ENCODE data around the gene REN. TPM values are rescaled to one million over a fixed set of nuclear protein-coding genes. Genes with fewer than 3 reads are reported as not detected.
A peak's percentile ranks its signal among the peaks of the same experiment; 100 is the strongest.

Gene REN
- total RNA-seq, 1 donor from 2014 or later = not detected

GRCh38 chr1:204199579-204199978 lies 33.4 kb upstream of the REN start:
- Histone ChIP-seq H2AFZ (ENCODE audit: low read depth, low read length) (no peak overlapping the region), H3K36me3 (ENCODE audit: insufficient read depth, low read length) (no peaks in the 10 kb centered on the region), H4K20me1 (ENCODE audit: insufficient read depth, low read length) (no peaks in the 10 kb centered on the region), H3K4me1 (ENCODE audit: insufficient read depth, low read length) (peaks cover 39% of the 10 kb centered on the region), H3K79me2 (ENCODE audit: insufficient read depth, low read length) (no peaks in the 10 kb centered on the region), H3K9me3 (ENCODE audit: insufficient read depth, low read depth, low read length) (no peaks in the 10 kb centered on the region), H3K9ac (ENCODE audit: low read length) (peak overlapping the region; percentile 43), H3K27ac (ENCODE audit: low read depth, low read length) (peak overlapping the region; percentile 77), H3K4me2 (ENCODE audit: low read length) (no peak overlapping the region), H3K4me3 (ENCODE audit: insufficient read depth, low read depth, low read length) (no peak overlapping the region), H3K27me3 (ENCODE audit: insufficient read depth, low read length) (peaks cover 3% of the 10 kb centered on the region)
- no peak for FAIRE-seq
- Mint-ChIP-seq H3K4me1 (ENCODE audit: low read depth, unreplicated experiment) (peaks cover 35% of the 10 kb centered on the region), H3K27ac (ENCODE audit: unreplicated experiment) (peak overlapping the region; percentile 66), H3K27me3 (ENCODE audit: low read depth, unreplicated experiment) (peaks cover 2% of the 10 kb centered on the region), H3K4me3 (ENCODE audit: unreplicated experiment) (no peak overlapping the region), H3K9me3 (ENCODE audit: unreplicated experiment) (no peaks in the 10 kb centered on the region), H3K36me3 (ENCODE audit: low read depth, unreplicated experiment) (peaks cover 2% of the 10 kb centered on the region)
- no peak for DNase-seq (ENCODE audit: low read depth)
- TF ChIP-seq EZH2 (IDR thresholded peaks at IDR 0.05; ENCODE audit: insufficient read depth, low read length) (no peak), CTCF (IDR thresholded peaks at IDR 0.05; ENCODE audit: insufficient read depth, low read depth, low read length) (no peak)

GRCh38 chr1:204198348-204199340 lies 32.5 kb upstream of the REN start:
- Histone ChIP-seq H3K36me3 (ENCODE audit: insufficient read depth, low read length) (no peaks in the 10 kb centered on the region), H3K9me3 (ENCODE audit: insufficient read depth, low read depth, low read length) (no peaks in the 10 kb centered on the region), H3K27me3 (ENCODE audit: insufficient read depth, low read length) (no peaks in the 10 kb centered on the region), H3K4me3 (ENCODE audit: insufficient read depth, low read depth, low read length) (peak overlapping the region; percentile 18), H3K79me2 (ENCODE audit: insufficient read depth, low read length) (no peaks in the 10 kb centered on the region), H3K27ac (ENCODE audit: low read depth, low read length) (peak overlapping the region; percentile 77), H2AFZ (ENCODE audit: low read depth, low read length) (peak overlapping the region; percentile 39), H3K9ac (ENCODE audit: low read length) (peak overlapping the region; percentile 68), H3K4me2 (ENCODE audit: low read length) (peak overlapping the region; percentile 74), H3K4me1 (ENCODE audit: insufficient read depth, low read length) (peaks cover 39% of the 10 kb centered on the region), H4K20me1 (ENCODE audit: insufficient read depth, low read length) (no peaks in the 10 kb centered on the region)
- H3K36me3 Mint-ChIP-seq (ENCODE audit: low read depth, unreplicated experiment) = peaks cover 2% of the 10 kb centered on the region
- TF ChIP-seq EZH2 (IDR thresholded peaks at IDR 0.05; ENCODE audit: insufficient read depth, low read length) (no peak), CTCF (IDR thresholded peaks at IDR 0.05; ENCODE audit: insufficient read depth, low read depth, low read length) (no peak)
- H3K27me3 Mint-ChIP-seq (ENCODE audit: low read depth, unreplicated experiment) = peaks cover 6% of the 10 kb centered on the region
- H3K4me3 Mint-ChIP-seq (ENCODE audit: unreplicated experiment) = peak overlapping the region; percentile 34
- peak; percentile 81 for DNase-seq (ENCODE audit: low read depth)
- peak overlapping the region; percentile 94 for H3K27ac Mint-ChIP-seq (ENCODE audit: unreplicated experiment)
- H3K9me3 Mint-ChIP-seq (ENCODE audit: unreplicated experiment) = peaks cover 3% of the 10 kb centered on the region
- peaks cover 37% of the 10 kb centered on the region for H3K4me1 Mint-ChIP-seq (ENCODE audit: low read depth, unreplicated experiment)
- FAIRE-seq = no peak
